Body of pancreas (tissue), 4 donors: Measurements from ENCODE around the gene ADAMTS2.

ENCODE experiments used
- CTCF ChIP-seq, 7 experiments: fragments of 450-650 bp in 4 of 7; fragments of 200-600 bp in 3 of 7; sonication (generic) in 3 of 7; IDR thresholded peaks; one replicate each; pipeline ENCODE4 v1.5.1; 2016 to 2019; ENCODE audit warnings: antibody characterized with exemption in 7 of 7
- POLR2A ChIP-seq, 3 donors: fragments of 450-650 bp; IDR thresholded peaks; one replicate each; pipeline ENCODE4 v1.6.1; 2016; ENCODE audit warnings: antibody characterized with exemption in 3 of 3, mild to moderate bottlenecking in 2 of 3

- no peak for TF ChIP-seq POLR2A (IDR thresholded peaks at IDR 0.05)
- TF ChIP-seq CTCF (IDR thresholded peaks at IDR 0.05): no peak
These were observed 6.2 kb downstream of the ADAMTS2 start for GRCh38 chr5:179339081-179339480.
